ENCODE measurements around the gene BAZ2A.

DNA sequence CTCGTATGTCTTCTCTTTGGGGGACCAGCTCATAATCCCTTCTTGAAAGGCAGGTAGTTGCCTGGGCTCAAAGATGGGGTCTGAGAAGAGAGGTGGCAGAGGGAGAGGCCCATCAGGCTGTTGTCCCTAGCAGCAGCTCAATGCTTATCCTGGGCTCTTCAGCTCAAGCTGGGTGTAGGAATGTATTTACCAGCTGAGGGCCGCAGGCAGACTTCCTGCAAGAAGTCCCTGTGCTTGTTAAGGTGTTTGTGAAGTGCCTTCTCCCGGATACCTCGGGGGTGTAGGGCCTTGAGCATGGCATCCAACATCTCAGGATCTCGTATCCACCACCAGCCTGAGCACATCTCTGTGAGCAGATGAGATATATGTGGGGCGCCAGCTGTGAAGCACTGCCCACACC lies 29.4 kb downstream of the BAZ2A start:
- TF ChIP-seq RARB (CRISPR knock-in tag; IDR thresholded peaks at IDR 0.05) (no peak), GLIS3 (CRISPR knock-in tag; IDR thresholded peaks at IDR 0.05) (no peak), ZNF70 (CRISPR knock-in tag; IDR thresholded peaks at IDR 0.05) (no peak), BACH2 (CRISPR knock-in tag; IDR thresholded peaks at IDR 0.05; ENCODE audit: borderline replicate concordance) (no peak)
